Stimulated activated effector memory CD8-positive, alpha-beta T cell treated with anti-CD3 and anti-CD28 coated beads, Interleukin-12 subunit alpha, Interleukin-12 subunit beta, amount 100 ng/mL, for 72 hours (primary cell): ENCODE data around the gene TMEM181.
"Not testable (repeated sequence)": the region's sequence is repeated elsewhere in the genome, so short reads cannot be mapped to it uniquely, and the experiment has no call there.

ENCODE experiments used
- ATAC-seq: fragments of 150-1000 bp; cut with Tn5 transposase; 2 replicates; pipeline ENCODE4 v1.10.0; 2021
- DNase-seq, 2 donors: peaks; one replicate each; pipeline ENCODE4 v3.0.0; 2021 to 2022; ENCODE audit warnings: low spot score in 2 of 2
- H3K27ac Mint-ChIP-seq: one replicate; pipeline ENCODE4 v1.8.0; 2022; ENCODE audit warnings: mild to moderate bottlenecking, mixed read lengths
- H3K36me3 Mint-ChIP-seq: one replicate; pipeline ENCODE4 v1.8.0; 2022; ENCODE audit warnings: mild to moderate bottlenecking, mixed read lengths
- H3K4me1 Mint-ChIP-seq: one replicate; pipeline ENCODE4 v1.8.0; 2022; ENCODE audit warnings: mixed read lengths
- H3K4me3 Mint-ChIP-seq: one replicate; pipeline ENCODE4 v1.8.0; 2022; ENCODE audit warnings: mild to moderate bottlenecking, mixed read lengths
- H3K9me3 Mint-ChIP-seq: one replicate; pipeline ENCODE4 v1.8.0; 2022; ENCODE audit warnings: mixed read lengths

Gene TMEM181

GRCh38 chr6:158610319-158610968 is 50.6 kb downstream of the TMEM181 start:
- no peak for ATAC-seq
- Mint-ChIP-seq H3K36me3 (peaks cover 92% of the 10 kb centered on the region), H3K4me1 (peaks cover 12% of the 10 kb centered on the region), H3K9me3 (no peaks in the 10 kb centered on the region), H3K4me3 (no peak overlapping the region), H3K27ac (peak overlapping the region; percentile 63)
- DNase-seq = no peak

- peaks cover 7% of the 10 kb centered on the region for H3K4me1 Mint-ChIP-seq
- DNase-seq (no peak), ATAC-seq (no peak)
- no peaks in the 10 kb centered on the region for H3K9me3 Mint-ChIP-seq
- H3K27ac Mint-ChIP-seq = peak overlapping the region; percentile 63
- H3K36me3 Mint-ChIP-seq = peaks cover 92% of the 10 kb centered on the region
- H3K4me3 Mint-ChIP-seq = no peak overlapping the region
Observed at GRCh38 chr6:158611039-158611438, 51.1 kb downstream of the TMEM181 start.

GRCh38 chr6:158611541-158612370 is 51.9 kb downstream of the TMEM181 start:
- Mint-ChIP-seq H3K27ac (peak overlapping the region; percentile 63), H3K36me3 (peaks cover 92% of the 10 kb centered on the region)

GRCh38 chr6:158614606-158615005 is 54.7 kb downstream of the TMEM181 start:
- H3K4me3 Mint-ChIP-seq, H3K27ac Mint-ChIP-seq, DNase-seq, H3K9me3 Mint-ChIP-seq, ATAC-seq: not testable (repeated sequence)
- Mint-ChIP-seq H3K36me3 (peaks cover 90% of the 10 kb centered on the region), H3K4me1 (peaks cover 37% of the 10 kb centered on the region)

More at GRCh38 chr6:158611541-158612370, 51.9 kb downstream of the TMEM181 start:
- Mint-ChIP-seq H3K4me3 (no peak overlapping the region), H3K4me1 (peaks cover 10% of the 10 kb centered on the region), H3K9me3 (no peaks in the 10 kb centered on the region)
- DNase-seq (no peak), ATAC-seq (no peak)

- H3K9me3 Mint-ChIP-seq, DNase-seq, H3K4me3 Mint-ChIP-seq, ATAC-seq: not testable (repeated sequence)
- H3K27ac Mint-ChIP-seq = peak overlapping the region; percentile 24
- H3K4me1 Mint-ChIP-seq = peaks cover 56% of the 10 kb centered on the region
- H3K36me3 Mint-ChIP-seq = peaks cover 93% of the 10 kb centered on the region
Observed at GRCh38 chr6:158618289-158618688, 58.4 kb downstream of the TMEM181 start.

GRCh38 chr6:158619922-158620801 is 60.3 kb downstream of the TMEM181 start:
- Mint-ChIP-seq H3K27ac (peak overlapping the region; percentile 82), H3K36me3 (peaks cover 93% of the 10 kb centered on the region)

GRCh38 chr6:158620963-158621693 is 61.2 kb downstream of the TMEM181 start:
- Mint-ChIP-seq H3K36me3 (peaks cover 93% of the 10 kb centered on the region), H3K9me3 (no peaks in the 10 kb centered on the region), H3K27ac (peak overlapping the region; percentile 82), H3K4me3 (no peak overlapping the region), H3K4me1 (peaks cover 67% of the 10 kb centered on the region)
- ATAC-seq (no peak), DNase-seq (no peak)

More at GRCh38 chr6:158619922-158620801, 60.3 kb downstream of the TMEM181 start:
- no peak for DNase-seq
- peaks cover 61% of the 10 kb centered on the region for H3K4me1 Mint-ChIP-seq
- H3K4me3 Mint-ChIP-seq = no peak overlapping the region
- H3K9me3 Mint-ChIP-seq = no peaks in the 10 kb centered on the region
- no peak for ATAC-seq

- Mint-ChIP-seq H3K9me3 (no peaks in the 10 kb centered on the region), H3K36me3 (peaks cover 93% of the 10 kb centered on the region), H3K4me1 (peaks cover 69% of the 10 kb centered on the region), H3K27ac (peak overlapping the region; percentile 82), H3K4me3 (no peak overlapping the region)
- no peak for DNase-seq
- ATAC-seq = no peak
Observed at GRCh38 chr6:158621694-158622544, 62.0 kb downstream of the TMEM181 start.

GRCh38 chr6:158622545-158623190 is 62.8 kb downstream of the TMEM181 start:
- Mint-ChIP-seq H3K9me3 (no peaks in the 10 kb centered on the region), H3K4me3 (no peak overlapping the region), H3K36me3 (peaks cover 93% of the 10 kb centered on the region), H3K4me1 (peaks cover 69% of the 10 kb centered on the region), H3K27ac (peak overlapping the region; percentile 84)
- ATAC-seq (peak; percentile 59), DNase-seq (no peak)

GRCh38 chr6:158624684-158625682 is 65.1 kb downstream of the TMEM181 start:
- no peak for ATAC-seq
- Mint-ChIP-seq H3K4me3 (no peak overlapping the region), H3K36me3 (peaks cover 92% of the 10 kb centered on the region), H3K9me3 (no peaks in the 10 kb centered on the region), H3K27ac (peak overlapping the region; percentile 84), H3K4me1 (peaks cover 66% of the 10 kb centered on the region)
- no peak for DNase-seq

- DNase-seq = no peak
- Mint-ChIP-seq H3K4me3 (no peak overlapping the region), H3K27ac (peak overlapping the region; percentile 84), H3K4me1 (peaks cover 58% of the 10 kb centered on the region), H3K9me3 (no peaks in the 10 kb centered on the region), H3K36me3 (peaks cover 92% of the 10 kb centered on the region)
- ATAC-seq = no peak
Observed at GRCh38 chr6:158625881-158626305, 66.0 kb downstream of the TMEM181 start.

GRCh38 chr6:158626360-158627167 is 66.7 kb downstream of the TMEM181 start:
- ATAC-seq (no peak), DNase-seq (no peak)
- Mint-ChIP-seq H3K4me1 (peaks cover 61% of the 10 kb centered on the region), H3K27ac (peak overlapping the region; percentile 84), H3K36me3 (peaks cover 93% of the 10 kb centered on the region), H3K9me3 (no peaks in the 10 kb centered on the region), H3K4me3 (no peak overlapping the region)
